GM19438 (cell line): Measurements from ENCODE around the gene RHOC.
"Not testable (repeated sequence)": the region's sequence is repeated elsewhere in the genome, so short reads cannot be mapped to it uniquely, and the experiment has no call there.

Experiments used
- ATAC-seq: cut with Tn5 transposase; IDR thresholded peaks from one replicate; pipeline ENCODE4 v1.9.1; 2021; ENCODE audit warnings: low read depth; ENCODE audit not compliant: unreplicated experiment

The RHOC gene

DNA sequence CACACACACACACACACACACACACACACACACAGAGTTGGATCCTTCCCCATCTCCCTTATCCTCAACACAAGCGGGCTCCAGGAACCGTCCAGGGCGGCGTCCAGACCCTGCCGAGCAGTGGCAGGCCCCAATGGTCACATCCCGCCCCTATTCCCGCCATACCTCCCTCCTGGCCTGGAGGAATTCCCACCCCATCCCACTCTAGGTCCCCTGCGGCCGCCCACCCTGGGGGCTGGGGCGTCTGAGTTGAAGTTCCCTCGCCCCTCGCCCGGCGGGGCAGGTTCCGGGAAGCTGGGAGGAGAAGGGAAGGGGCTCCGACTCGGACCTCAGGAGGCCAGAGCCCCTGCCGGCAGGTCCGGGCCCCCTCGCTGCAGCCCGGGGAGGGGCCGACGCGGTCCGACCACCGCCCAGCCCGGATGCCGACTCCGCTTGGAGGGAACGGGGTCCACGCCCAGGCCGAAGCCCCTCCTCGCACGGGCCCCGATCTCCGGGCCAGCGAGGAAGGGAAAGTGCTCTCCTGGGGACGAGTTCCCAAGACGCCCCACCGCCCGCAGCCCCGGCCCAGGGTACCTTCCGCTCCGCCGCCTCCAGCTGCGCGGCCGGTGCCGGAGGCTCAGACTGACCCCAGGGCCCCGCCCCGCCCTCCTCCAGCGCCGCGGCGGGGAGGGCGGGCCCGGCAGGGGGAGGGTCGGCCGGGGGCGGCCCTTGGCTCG, at the start of gene RHOC:
Gene RHOC, minus strand, starts transcription at position 623 of the 716 bp plus-strand sequence. CDS start 3,328 bp downstream, outside the sequence.
- peak; percentile 56 for ATAC-seq

- ATAC-seq, result no peak
These were observed 47.2 kb upstream of the RHOC start for GRCh38 chr1:112754116-112754628.

- ATAC-seq, result no peak
These were observed 41.5 kb upstream of the RHOC start for GRCh38 chr1:112748396-112748795.

- no peak for ATAC-seq
These were observed 37.2 kb upstream of the RHOC start for GRCh38 chr1:112744009-112744578.

GRCh38 chr1:112743174-112744008, 36.5 kb upstream of the RHOC start:
- no peak for ATAC-seq

- no peak for ATAC-seq
These were observed 30.6 kb upstream of the RHOC start for GRCh38 chr1:112737573-112737972.

- no peak for ATAC-seq
These were observed 28.8 kb upstream of the RHOC start for GRCh38 chr1:112735752-112736151.

DNA sequence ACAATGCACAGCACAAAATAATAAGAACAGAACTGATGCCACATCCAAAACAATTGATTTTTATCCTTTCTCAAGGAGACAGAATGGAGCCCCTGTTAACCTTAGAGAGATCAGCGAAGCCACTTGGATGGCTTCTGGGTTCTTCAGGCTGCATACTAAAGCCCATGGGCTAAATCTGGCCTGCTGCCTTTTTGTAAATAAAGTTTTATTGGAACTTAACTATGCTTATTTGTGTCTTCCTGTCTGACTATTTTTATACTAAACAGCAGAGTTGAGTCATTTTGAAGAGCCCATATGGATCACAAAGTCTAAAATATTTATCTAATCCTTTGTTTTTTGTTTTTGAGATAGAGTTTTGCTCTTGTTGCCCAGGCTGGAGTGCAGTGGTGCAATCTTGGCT, 24.5 kb upstream of the RHOC start:
- no peak for ATAC-seq

- no peak for ATAC-seq
These were observed 23.0 kb upstream of the RHOC start for GRCh38 chr1:112729909-112730308.

- ATAC-seq, result not testable (repeated sequence)
These were observed 22.1 kb upstream of the RHOC start for GRCh38 chr1:112729011-112729410.

DNA sequence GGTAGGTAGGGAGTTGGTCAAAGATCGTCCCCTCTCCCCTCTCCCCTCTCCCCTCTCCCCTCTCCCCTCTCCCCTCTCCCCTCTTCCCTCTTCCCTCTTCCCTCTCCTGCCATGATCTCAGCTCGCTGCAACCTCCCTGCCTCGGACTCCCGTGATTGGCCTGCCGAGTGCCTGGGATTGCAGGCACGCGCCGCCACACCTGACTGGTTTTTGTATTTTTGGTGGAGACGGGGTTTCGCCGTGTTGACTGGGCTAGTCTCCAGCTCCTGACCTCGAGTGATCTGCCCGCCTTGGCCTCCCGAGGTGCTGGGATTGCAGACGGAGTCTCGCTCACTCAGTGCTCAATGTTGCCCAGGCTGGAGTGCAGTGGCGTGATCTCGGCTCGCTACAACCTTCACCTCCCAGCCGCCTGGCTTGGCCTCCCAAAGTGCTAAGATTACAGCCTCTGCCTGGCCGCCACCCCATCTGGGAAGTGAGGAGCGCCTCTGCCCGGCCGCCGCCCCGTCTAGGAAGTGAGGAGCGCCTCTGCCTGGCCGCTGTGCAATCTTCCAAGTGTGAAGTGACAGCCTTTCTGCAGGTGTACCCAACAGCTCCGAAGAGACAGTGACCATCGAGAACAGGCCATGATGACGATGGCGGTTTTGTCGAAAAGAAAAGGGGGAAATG, 21.5 kb upstream of the RHOC start:
- ATAC-seq, result not testable (repeated sequence)

DNA sequence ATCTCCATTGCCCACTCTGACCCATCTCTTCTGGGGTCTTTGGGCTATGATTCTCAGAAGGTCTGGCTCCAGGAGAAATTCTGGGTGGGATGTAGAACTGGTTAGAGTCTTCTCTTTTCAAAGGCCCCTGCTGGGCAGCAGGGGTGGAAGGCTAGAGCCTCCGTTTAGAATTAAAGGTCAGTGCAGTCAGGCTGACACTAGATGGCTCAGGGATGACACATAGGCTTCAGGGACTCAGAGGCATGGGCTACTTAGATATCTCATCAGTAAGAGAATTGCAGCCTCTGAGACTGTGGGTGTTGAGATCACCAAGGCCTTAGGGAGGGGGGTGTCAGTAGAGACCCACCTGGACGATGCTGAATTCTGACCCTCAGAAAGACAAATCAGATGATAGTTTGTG, 20.8 kb upstream of the RHOC start:
- ATAC-seq, result no peak

DNA sequence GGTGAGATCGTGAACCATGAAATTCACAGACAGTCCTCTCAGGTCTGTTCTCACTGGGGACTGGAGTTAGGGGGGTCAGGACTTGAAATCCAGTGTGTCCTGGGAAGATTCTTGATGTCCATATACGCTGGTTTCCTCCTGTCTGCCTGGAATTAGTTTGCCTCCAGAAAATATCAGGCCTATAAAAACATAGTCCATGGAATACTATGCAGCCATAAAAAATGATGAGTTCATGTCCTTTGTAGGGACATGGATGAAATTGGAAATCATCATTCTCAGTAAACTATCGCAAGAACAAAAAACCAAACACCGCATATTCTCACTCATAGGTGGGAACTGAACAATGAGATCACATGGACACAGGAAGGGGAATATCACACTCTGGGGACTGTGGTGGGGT, 17.3 kb upstream of the RHOC start:
- ATAC-seq, result not testable (repeated sequence)

GRCh38 chr1:112723511-112723839, 16.5 kb upstream of the RHOC start:
- ATAC-seq, result no peak

DNA sequence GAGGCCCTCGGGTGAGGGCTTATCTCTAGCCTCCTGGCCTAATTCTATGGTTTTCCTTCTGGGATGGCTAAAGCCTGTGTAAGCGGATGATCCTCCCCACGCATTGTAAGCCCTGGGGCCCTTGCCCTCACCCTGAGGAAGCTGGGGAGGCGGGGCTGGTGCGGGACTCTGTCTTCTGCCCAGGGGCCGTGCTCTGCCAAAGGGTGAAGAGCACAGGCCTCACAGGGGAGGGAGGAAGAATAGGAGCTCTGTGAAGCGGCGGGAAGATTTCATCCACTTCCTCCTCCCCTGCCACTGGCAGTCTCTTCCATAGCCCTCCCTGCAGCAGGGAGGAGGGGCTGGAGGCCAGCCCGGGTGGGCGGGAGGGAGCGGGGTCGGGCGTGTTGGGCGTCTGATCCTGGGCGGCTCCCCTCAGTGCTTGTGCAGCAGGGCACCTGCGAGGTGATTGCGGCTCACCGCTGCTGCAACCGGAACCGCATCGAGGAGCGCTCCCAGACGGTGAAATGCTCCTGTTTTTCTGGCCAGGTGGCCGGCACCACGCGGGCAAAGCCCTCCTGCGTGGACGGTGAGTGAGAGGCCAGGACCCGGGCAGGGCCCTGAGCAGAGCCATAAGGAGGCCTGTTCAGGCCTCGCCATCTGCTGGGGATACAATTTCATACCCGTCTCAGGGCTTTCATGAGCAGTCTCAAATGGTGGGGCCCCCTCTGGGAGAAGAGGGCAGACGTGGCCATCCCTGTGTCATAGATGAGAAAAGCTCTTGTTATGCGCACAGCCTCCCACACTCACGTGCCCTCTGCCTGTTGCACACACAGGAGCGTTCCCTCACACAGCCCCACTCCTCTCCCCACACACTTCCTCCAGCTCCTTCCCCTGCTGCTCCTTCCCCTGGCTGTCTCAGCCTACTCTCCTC, 15.9 kb upstream of the RHOC start:
- ATAC-seq, result no peak

- ATAC-seq, result no peak
These were observed 15.1 kb upstream of the RHOC start for GRCh38 chr1:112721966-112722524.

DNA sequence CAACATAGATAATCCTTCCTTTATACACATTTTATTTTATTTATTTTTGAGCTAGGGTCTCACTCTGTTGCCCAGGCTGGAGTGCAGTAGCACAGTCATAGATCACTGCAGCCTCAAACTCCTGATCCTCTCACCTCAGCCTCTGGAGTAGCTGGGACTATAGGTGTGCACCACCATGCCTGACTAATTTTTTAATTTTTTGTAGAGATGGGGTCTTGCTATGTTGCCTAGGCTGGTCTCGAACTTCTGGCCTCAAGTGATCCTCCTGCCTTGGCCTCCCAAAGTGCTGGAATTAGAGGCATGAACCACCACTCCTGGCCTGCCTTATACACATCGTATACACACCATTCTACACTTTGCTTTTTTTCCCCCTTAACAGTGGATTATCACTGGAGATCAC, 14.4 kb upstream of the RHOC start:
- ATAC-seq, result not testable (repeated sequence)

DNA sequence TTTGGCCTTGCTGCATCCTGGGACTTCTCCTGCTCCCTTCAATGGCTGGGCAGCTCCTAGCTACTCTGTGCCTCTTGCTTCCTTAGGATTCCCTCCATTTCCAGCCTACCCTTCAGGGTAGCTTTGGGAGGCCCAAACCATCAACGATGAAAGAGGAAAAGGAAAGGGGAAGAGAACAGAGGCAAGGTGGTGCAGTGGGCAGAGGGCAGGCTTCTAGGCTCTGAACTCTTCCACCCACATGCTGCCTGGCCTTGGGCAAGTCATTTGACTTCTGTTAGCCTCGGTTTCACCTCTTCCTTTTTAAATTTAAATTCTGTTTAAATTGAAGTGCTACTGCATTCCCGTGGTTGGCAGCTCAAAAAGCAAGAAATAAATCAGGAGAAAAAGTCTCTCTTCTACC, 13.9 kb upstream of the RHOC start:
- ATAC-seq, result no peak

DNA sequence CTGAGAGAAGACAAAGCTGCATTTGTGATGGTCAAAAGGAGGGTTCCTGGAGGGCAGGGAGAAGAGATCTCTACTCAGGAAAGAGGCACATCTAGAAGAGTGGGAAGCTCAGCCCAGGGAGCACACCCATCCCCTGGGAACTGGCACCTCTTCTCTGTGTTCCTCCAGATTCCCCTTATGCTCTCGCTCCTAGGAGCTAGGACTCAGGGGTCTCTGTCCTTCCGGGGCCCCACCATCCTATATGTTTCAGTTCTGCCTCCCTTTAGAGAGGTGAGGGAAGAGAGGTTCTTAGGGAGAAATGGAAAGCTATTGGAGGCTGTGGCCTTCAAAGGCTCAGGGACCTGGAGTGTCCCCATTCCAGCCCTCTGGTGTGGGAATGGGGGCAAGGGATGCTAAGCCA, 12.8 kb upstream of the RHOC start:
- no peak for ATAC-seq
